Right cardiac atrium (tissue), 5 donors: ENCODE results near the gene ENO1. TPM values are rescaled to one million over a fixed set of nuclear protein-coding genes. Genes with fewer than 3 reads are reported as not detected.
"Not testable (repeated sequence)": the region's sequence is repeated elsewhere in the genome, so short reads cannot be mapped to it uniquely, and the experiment has no call there.

Experiments
- ATAC-seq, 2 donors: fragments of 200-7000 bp; cut with Tn5 transposase; one replicate each; pipeline versions ENCODE4 v1.8.0 to v1.9.1; 2020; ENCODE audit warnings: moderate library complexity in 2 of 2, mild to moderate bottlenecking in 1 of 2
- DNase-seq, 3 donors: peaks; one replicate each; pipeline ENCODE4 v3.0.0-alpha.2; 2020
- H3K27ac ChIP-seq: one replicate; pipeline ENCODE4 v1.5.1; 2013; ENCODE audit warnings: mild to moderate bottlenecking, low read length, control low read depth, moderate library complexity
- H3K27me3 ChIP-seq: one replicate; pipeline ENCODE4 v1.6.1; 2013; ENCODE audit not compliant: control insufficient read depth, insufficient read depth
- H3K4me1 ChIP-seq: one replicate; pipeline ENCODE4 v1.6.1; 2013; ENCODE audit warnings: low read length; ENCODE audit not compliant: control insufficient read depth, insufficient read depth
- H3K4me3 ChIP-seq: one replicate; pipeline ENCODE4 v1.5.1; 2013; ENCODE audit warnings: low read length, control low read depth
- H3K9me3 ChIP-seq: one replicate; pipeline ENCODE4 v1.6.1; 2013; ENCODE audit warnings: low read length; ENCODE audit not compliant: control insufficient read depth
- WGBS: extraction: QIAGEN DNeasy Blood & Tissue Kit; methylation state at CpG from one replicate; pipeline ENCODE4 v1.1.7; 2013; 5-methylcytosine and 5-hydroxymethylcytosine counted together
- intact Hi-C, 4 donors: fragments of 100-400 bp; cut with DNase I; formaldehyde crosslinking; loops; one replicate each; pipeline versions ENCODE4 v1.11.0 to v1.14.0; 2022 to 2023
- long read RNA-seq, 4 donors: library from polyadenylated mRNA; unstranded; transcript quantifications; one replicate each; pipeline ENCODE4 v2.0.0, GENCODE V29; 2020 to 2021
- polyA plus RNA-seq: library from polyadenylated mRNA; stranded (reverse); fragments of 200-250 nt; gene quantifications from one replicate; pipeline ENCODE4 v1.2.3, GENCODE V29; 2013
- total RNA-seq, 4 donors: library from RNA; stranded (reverse); fragmentation: NEBNext Ultra II Directional; extraction: Animal tissue kit (Norgen Biotek cat#: 25700); gene quantifications; one replicate each; pipeline ENCODE4 v1.2.1, GENCODE V29; 2021
- donor health status: healthy with polysubstance abuse.
- donor health status: DM: no; HTN: yes; CAD: no.
- donor health status: DM: no; HTN: no; CAD: no.
- donor health status: DM: no; HTN: yes; CAD: no; lungs with severe emphysema.
- donor health status: DM: yes; HTN: yes; CAD: no.

The ENO1 gene
- 100 to 1,000 TPM; 146 to 335 (median 212) TPM for total RNA-seq
- polyA plus RNA-seq, result 138 TPM
- long read RNA-seq, donor 1, transcript ENO1-201 (12 exons, 1,781 nt), result major isoform, 331 of 585 reads
- long read RNA-seq, donor 1, transcript ENO1-217 (12 exons, 1,782 nt), result minor isoform, 151 of 585 reads
- long read RNA-seq, donor 1, transcript ENO1-212 (13 exons, 1,837 nt), result minor isoform, 5 of 585 reads
- long read RNA-seq, donor 1, partial matches to known transcripts, result 82 of 585 reads
- long read RNA-seq, donor 1, other reads (novel, unspliced or antisense), result 16 of 585 reads
- long read RNA-seq, donor 2, transcript ENO1-217 (12 exons, 1,782 nt), result minor isoform, 88 of 272 reads
- long read RNA-seq, donor 2, transcript ENO1-201 (12 exons, 1,781 nt), result major isoform, 138 of 272 reads
- long read RNA-seq, donor 2, partial matches to known transcripts, result 37 of 272 reads
- long read RNA-seq, donor 2, other reads (novel, unspliced or antisense), result 6 of 272 reads
- long read RNA-seq, donor 3, transcript ENO1-212 (13 exons, 1,837 nt), result minor isoform, 17 of 2,074 reads
- long read RNA-seq, donor 3, transcript ENO1-203 (9 exons, 2,548 nt), result minor isoform, 13 of 2,074 reads
- long read RNA-seq, donor 3, transcript ENO1-201 (12 exons, 1,781 nt), result major isoform, 1,171 of 2,074 reads
- long read RNA-seq, donor 3, transcript ENO1-217 (12 exons, 1,782 nt), result minor isoform, 715 of 2,074 reads
- long read RNA-seq, donor 3, partial matches to known transcripts, result 50 of 2,074 reads
- long read RNA-seq, donor 3, other reads (novel, unspliced or antisense), result 104 of 2,074 reads
- long read RNA-seq, donor 4, transcript ENO1-201 (12 exons, 1,781 nt), result major isoform, 97 of 188 reads
- long read RNA-seq, donor 4, transcript ENO1-212 (13 exons, 1,837 nt), result minor isoform, 6 of 188 reads
- long read RNA-seq, donor 4, transcript ENO1-217 (12 exons, 1,782 nt), result minor isoform, 59 of 188 reads
- long read RNA-seq, donor 4, partial matches to known transcripts, result 16 of 188 reads
- long read RNA-seq, donor 4, other reads (novel, unspliced or antisense), result 10 of 188 reads

- no peaks in the 10 kb centered on the region for H3K9me3 ChIP-seq
- no peak for DNase-seq
- H3K4me1 ChIP-seq, result peaks cover 8% of the 10 kb centered on the region
- intact Hi-C loops, result no loop called here
- peak; percentile 2 to 6 for ATAC-seq
- peak within 1 kb of the TSS; percentile 91 for H3K27ac ChIP-seq
- no peaks in the 10 kb centered on the region for H3K27me3 ChIP-seq
- H3K4me3 ChIP-seq, result peak within 1 kb of the TSS; percentile 73
- under 1% methylated on average over 24 of the region's 24 CpGs for WGBS
Measured at GRCh38 chr1:8878448-8878697, at the start of gene ENO1. TSS of gene ENO1 (minus strand) at chr1:8878686. CDS start at chr1:8874908, 3,778 bp downstream.

- DNase-seq, result no peak
- H3K4me3 ChIP-seq, result no peak overlapping the region
- no peak for ATAC-seq
- no peaks in the 10 kb centered on the region for H3K27me3 ChIP-seq
- intact Hi-C loops, result no loop called here
- WGBS, result 91% methylated on average over 12 of the region's 12 CpGs
- peaks cover 1% of the 10 kb centered on the region for H3K4me1 ChIP-seq
- no peak overlapping the region for H3K27ac ChIP-seq
- no peaks in the 10 kb centered on the region for H3K9me3 ChIP-seq
Measured at GRCh38 chr1:8926707-8927694, 48.5 kb upstream of the ENO1 start.

DNA sequence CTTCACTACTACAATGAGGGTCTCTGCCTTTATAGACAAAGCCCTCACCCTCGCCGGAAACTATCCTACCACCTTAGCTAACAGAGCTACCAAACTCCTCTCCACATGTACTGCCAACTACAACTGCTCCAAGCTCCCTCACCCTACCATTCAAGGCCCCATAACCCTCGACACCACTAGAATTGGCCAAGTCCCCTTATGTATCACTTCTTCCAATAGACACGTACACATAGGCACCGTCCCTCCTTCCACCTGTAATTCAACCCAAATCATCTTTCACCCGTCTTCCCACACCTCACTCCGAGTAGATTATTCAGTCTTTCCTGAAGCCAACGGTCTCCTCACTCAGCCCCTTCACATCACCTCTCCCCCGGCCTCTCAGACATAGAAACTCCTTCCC lies 47.5 kb upstream of the ENO1 start:
- ATAC-seq, result no peak
- no peak for DNase-seq
- no peak overlapping the region for H3K27ac ChIP-seq
- peaks cover 1% of the 10 kb centered on the region for H3K4me1 ChIP-seq
- H3K9me3 ChIP-seq, result no peaks in the 10 kb centered on the region
- no peaks in the 10 kb centered on the region for H3K27me3 ChIP-seq
- WGBS, result 88% methylated on average over 9 of the region's 9 CpGs
- H3K4me3 ChIP-seq, result no peak overlapping the region
- intact Hi-C loops, result no loop called here

DNA sequence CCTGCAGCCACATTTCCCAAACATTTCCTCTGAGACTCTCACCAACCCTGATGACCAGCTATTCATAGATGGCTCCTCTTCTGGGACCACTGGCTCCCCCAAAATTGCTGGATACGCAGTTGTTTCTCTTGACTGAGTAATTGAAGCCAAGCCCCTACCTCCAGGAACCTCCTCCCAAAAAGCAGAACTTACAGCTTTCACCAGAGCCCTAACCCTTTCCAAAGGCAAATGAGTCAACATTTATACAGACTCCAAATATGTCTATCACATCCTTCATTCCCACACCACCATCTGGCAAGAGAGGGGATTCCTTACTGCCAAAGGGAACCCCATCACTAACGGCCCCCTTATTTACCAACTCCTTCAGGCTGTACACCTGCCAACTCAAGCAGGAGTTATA lies 46.9 kb upstream of the ENO1 start:
- Histone ChIP-seq H3K27me3 (no peaks in the 10 kb centered on the region), H3K4me3 (no peak overlapping the region), H3K4me1 (peaks cover 1% of the 10 kb centered on the region), H3K9me3 (no peaks in the 10 kb centered on the region), H3K27ac (no peak overlapping the region)
- intact Hi-C loops, result no loop called here
- no peak for DNase-seq
- 51% methylated on average over 2 of the region's 2 CpGs for WGBS
- no peak for ATAC-seq

DNA sequence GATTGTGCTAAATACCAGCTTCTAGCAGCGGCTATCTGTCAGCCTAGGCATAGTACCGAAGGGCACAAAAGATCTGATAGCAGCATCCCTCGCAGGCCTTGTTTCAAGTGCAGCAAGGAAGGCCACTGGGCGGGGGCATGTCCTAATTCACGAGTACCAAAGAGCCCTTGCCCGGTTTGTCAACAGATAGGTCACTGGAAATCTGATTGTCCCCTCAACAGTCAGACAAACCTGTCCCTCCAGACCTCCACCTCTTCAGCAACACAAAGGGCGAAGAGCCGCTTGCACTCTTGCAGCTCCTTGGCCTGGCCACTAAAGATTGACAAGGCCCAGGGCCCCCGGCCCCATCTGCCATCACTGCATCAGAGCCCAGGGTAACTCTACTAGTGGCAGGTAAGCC lies 44.5 kb upstream of the ENO1 start:
- ATAC-seq (no peak), DNase-seq (no peak)
- intact Hi-C loops, result loop anchor here in 3 of 4 donors (5.0 kb wide), 2 partner anchors 64 to 79 kb away; no protein-coding TSS in a partner anchor
- Histone ChIP-seq H3K4me3 (no peak overlapping the region), H3K4me1 (no peaks in the 10 kb centered on the region), H3K27ac (no peak overlapping the region), H3K27me3 (no peaks in the 10 kb centered on the region), H3K9me3 (no peaks in the 10 kb centered on the region)
- WGBS, result 94% methylated on average over 9 of the region's 9 CpGs

DNA sequence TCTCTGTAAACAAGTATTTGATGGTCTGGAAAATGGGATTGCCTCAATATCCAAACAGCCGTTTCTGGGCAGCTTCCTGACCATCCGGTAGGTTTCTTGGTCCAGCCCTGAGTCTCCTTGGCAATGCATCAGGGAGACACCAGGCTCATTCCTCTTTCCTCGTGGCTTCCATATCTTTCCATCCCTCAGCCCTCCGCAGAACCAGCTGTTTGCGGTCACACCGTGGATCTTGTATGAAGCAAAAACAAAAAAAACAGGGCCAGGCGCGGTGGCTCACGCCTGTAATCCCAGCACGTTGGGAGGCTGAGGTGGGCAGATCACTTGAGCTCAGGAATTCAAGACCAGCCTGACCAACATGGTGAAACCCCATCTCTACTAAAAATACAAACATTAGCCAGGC lies 39.0 kb upstream of the ENO1 start:
- H3K27me3 ChIP-seq, DNase-seq, H3K27ac ChIP-seq, H3K4me1 ChIP-seq, H3K4me3 ChIP-seq, ATAC-seq, H3K9me3 ChIP-seq: not testable (repeated sequence)
- 70% methylated on average over 10 of the region's 10 CpGs for WGBS
- intact Hi-C loops, result loop anchor here in 3 of 4 donors (5.0 to 10.0 kb wide), 2 partner anchors 90 to 177 kb away; no protein-coding TSS in a partner anchor

DNA sequence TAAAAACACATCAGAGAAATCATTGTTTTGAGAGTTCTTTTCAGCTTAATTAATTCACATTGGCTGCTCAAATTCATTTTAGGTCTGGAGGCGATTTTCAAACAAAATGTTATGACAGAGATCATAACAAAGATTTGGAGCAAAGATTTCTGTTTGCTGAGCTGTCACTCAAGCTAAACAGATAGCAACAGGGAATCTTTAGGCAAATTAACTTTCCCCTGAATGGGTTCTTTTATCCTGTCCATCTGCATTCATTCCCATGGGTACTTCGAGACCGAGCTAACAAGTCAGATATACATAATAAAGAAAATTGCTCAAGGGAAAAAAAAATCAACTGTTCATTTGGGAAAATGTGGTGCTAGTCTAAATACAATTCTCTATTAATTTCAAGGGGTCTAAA lies 37.0 kb upstream of the ENO1 start:
- Histone ChIP-seq H3K9me3 (no peaks in the 10 kb centered on the region), H3K4me3 (no peak overlapping the region), H3K27me3 (no peaks in the 10 kb centered on the region), H3K4me1 (no peaks in the 10 kb centered on the region), H3K27ac (no peak overlapping the region)
- 49% methylated on average over 3 of the region's 3 CpGs for WGBS
- intact Hi-C loops, result loop anchor here in 3 of 4 donors (5.0 to 10.0 kb wide), 2 partner anchors 92 to 179 kb away; no protein-coding TSS in a partner anchor
- DNase-seq (no peak), ATAC-seq (no peak)

GRCh38 chr1:8914466-8914865 lies 36.0 kb upstream of the ENO1 start:
- DNase-seq (no peak), ATAC-seq (no peak)
- no peak overlapping the region for H3K4me3 ChIP-seq
- WGBS, result 82% methylated on average over 7 of the region's 7 CpGs
- intact Hi-C loops, result loop anchor here in 1 of 4 donors (10.0 kb wide), 1 partner anchor 180 kb away; no protein-coding TSS in a partner anchor
- H3K27ac ChIP-seq, result no peak overlapping the region
- no peaks in the 10 kb centered on the region for H3K9me3 ChIP-seq
- no peaks in the 10 kb centered on the region for H3K4me1 ChIP-seq
- H3K27me3 ChIP-seq, result no peaks in the 10 kb centered on the region

DNA sequence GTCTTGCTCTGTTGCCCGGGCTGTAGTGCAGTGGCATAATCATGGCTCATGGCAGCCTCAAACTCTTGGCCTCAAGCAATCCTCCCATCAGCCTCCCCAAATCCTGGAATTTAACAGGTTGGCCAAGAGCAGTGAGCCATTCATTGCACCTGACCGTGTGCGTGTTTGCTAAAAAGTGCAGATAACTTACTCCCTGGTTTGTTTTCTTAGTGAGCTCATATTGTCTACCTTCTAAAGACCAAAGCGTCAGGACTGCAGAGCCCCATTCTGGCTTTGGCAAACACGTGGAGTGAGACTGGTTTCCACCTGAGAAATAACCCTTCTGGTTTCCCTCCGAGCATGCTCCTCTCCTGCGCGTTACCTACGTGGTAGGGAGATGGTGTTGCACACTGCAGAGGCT lies 35.0 kb upstream of the ENO1 start:
- Histone ChIP-seq H3K27ac (no peak overlapping the region), H3K4me3 (no peak overlapping the region), H3K9me3 (no peaks in the 10 kb centered on the region), H3K27me3 (no peaks in the 10 kb centered on the region), H3K4me1 (no peaks in the 10 kb centered on the region)
- WGBS, result 84% methylated on average over 9 of the region's 9 CpGs
- DNase-seq, result no peak
- ATAC-seq, result no peak
- intact Hi-C loops, result loop anchor here in 1 of 4 donors (10.0 kb wide), 1 partner anchor 181 kb away; no protein-coding TSS in a partner anchor
